Esophagus (tissue), 2 donors: ENCODE results near the gene SLC22A23. TPM values are rescaled to one million over a fixed set of nuclear protein-coding genes. Genes with fewer than 3 reads are reported as not detected.
A peak's percentile ranks its signal among the peaks of the same experiment; 100 is the strongest.

Experiments
- H3K27ac ChIP-seq, 2 donors: one replicate each; pipeline ENCODE4 v1.5.1; 2013; ENCODE audit warnings: low read depth in 2 of 2, mild to moderate bottlenecking in 2 of 2, inconsistent platforms in 1 of 2, low read length in 1 of 2, moderate library complexity in 1 of 2
- H3K27me3 ChIP-seq, 2 donors: one replicate each; pipeline ENCODE4 v1.6.1; 2013; ENCODE audit warnings: low read length in 2 of 2, control low read depth in 1 of 2, mild to moderate bottlenecking in 1 of 2; ENCODE audit not compliant: insufficient read depth in 2 of 2, control insufficient read depth in 1 of 2
- H3K36me3 ChIP-seq, 2 donors: one replicate each; pipeline ENCODE4 v1.6.1; 2013; ENCODE audit warnings: low read length in 1 of 2; ENCODE audit not compliant: control insufficient read depth in 2 of 2, insufficient read depth in 2 of 2
- H3K4me1 ChIP-seq, 2 donors: one replicate each; pipeline ENCODE4 v1.6.1; 2013; ENCODE audit warnings: low read length in 1 of 2; ENCODE audit not compliant: control insufficient read depth in 2 of 2, insufficient read depth in 2 of 2
- H3K4me3 ChIP-seq, 2 donors: one replicate each; pipeline ENCODE4 v1.5.1; 2013; ENCODE audit warnings: low read length in 2 of 2, mild to moderate bottlenecking in 2 of 2, low read depth in 1 of 2, moderate library complexity in 1 of 2
- H3K9me3 ChIP-seq, 2 donors: one replicate each; pipeline ENCODE4 v1.6.1; 2013; ENCODE audit warnings: mild to moderate bottlenecking in 2 of 2, low read depth in 1 of 2, low read length in 1 of 2, moderate library complexity in 1 of 2; ENCODE audit not compliant: control insufficient read depth in 2 of 2, insufficient read depth in 1 of 2
- WGBS, 2 donors: extraction: QIAGEN DNeasy Blood & Tissue Kit; methylation state at CpG; one replicate each; pipeline ENCODE4 v1.1.7; 2013; 5-methylcytosine and 5-hydroxymethylcytosine counted together
- polyA plus RNA-seq, 2 donors: library from polyadenylated mRNA; stranded (reverse); fragments of 200-250 nt; gene quantifications; one replicate each; pipeline ENCODE4 v1.2.3, GENCODE V29; 2013
- donor health status: healthy with polysubstance abuse.
- donor health status: Bipolar disorder and iron deficiency.

Gene SLC22A23
- polyA plus RNA-seq, 2 donors = 12.5 to 15.4 TPM

GRCh38 chr6:3457710-3458602 is 1.1 kb upstream of the SLC22A23 start:
- peaks cover 3 to 9% of the 10 kb centered on the region in 2 donors for H3K4me1 ChIP-seq
- H3K4me3 ChIP-seq = peak overlapping the region; percentile 57 to 80
- H3K27ac ChIP-seq = peak overlapping the region; percentile 66 to 68
- H3K9me3 ChIP-seq = no peaks in the 10 kb centered on the region
- no peaks in the 10 kb centered on the region for H3K36me3 ChIP-seq
- H3K27me3 ChIP-seq = no peaks in the 10 kb centered on the region
- WGBS, 2 donors = 22 to 26% methylated on average over 29 of the region's 29 CpGs

- Histone ChIP-seq H3K27ac (peak overlapping the region; percentile 70 to 86), H3K4me3 (peak overlapping the region; percentile 80 to 87), H3K36me3 (no peaks in the 10 kb centered on the region), H3K27me3 (no peaks in the 10 kb centered on the region), H3K9me3 (no peaks in the 10 kb centered on the region), H3K4me1 (peaks cover 3 to 9% of the 10 kb centered on the region in 2 donors)
- 1% methylated on average over 42 to 89 of the region's 89 CpGs for WGBS, 2 donors
Observed at GRCh38 chr6:3456395-3456897, 404 bp downstream of the SLC22A23 start.

- Histone ChIP-seq H3K27me3 (no peaks in the 10 kb centered on the region), H3K4me3 (peak overlapping the region; percentile 80 to 87), H3K4me1 (peaks cover 3 to 9% of the 10 kb centered on the region in 2 donors), H3K9me3 (no peaks in the 10 kb centered on the region), H3K36me3 (no peaks in the 10 kb centered on the region), H3K27ac (peak overlapping the region; percentile 70 to 86)
- WGBS, 2 donors = 1 to 2% methylated on average over 57 to 58 of the region's 58 CpGs
Observed at GRCh38 chr6:3455569-3456394, 1.1 kb downstream of the SLC22A23 start.

- Histone ChIP-seq H3K27me3 (no peaks in the 10 kb centered on the region), H3K36me3 (no peaks in the 10 kb centered on the region), H3K27ac (peak overlapping the region; percentile 70 to 86), H3K4me1 (peaks cover 3 to 9% of the 10 kb centered on the region in 2 donors), H3K9me3 (no peaks in the 10 kb centered on the region), H3K4me3 (peak overlapping the region; percentile 80 to 87)
- 16 to 27% methylated on average over 11 of the region's 11 CpGs for WGBS, 2 donors
Observed at GRCh38 chr6:3455147-3455568, 1.7 kb downstream of the SLC22A23 start.

GRCh38 chr6:3454273-3455010 is 2.4 kb downstream of the SLC22A23 start:
- 42 to 46% methylated on average over 6 of the region's 6 CpGs for WGBS, 2 donors
- Histone ChIP-seq H3K36me3 (no peaks in the 10 kb centered on the region), H3K27ac (peak overlapping the region in 1 of 2 donors; percentile 26), H3K27me3 (no peaks in the 10 kb centered on the region), H3K4me1 (peaks cover 3 to 9% of the 10 kb centered on the region in 2 donors), H3K9me3 (no peaks in the 10 kb centered on the region), H3K4me3 (peak overlapping the region; percentile 80 to 87)

GRCh38 chr6:3453413-3454272 is 3.2 kb downstream of the SLC22A23 start:
- Histone ChIP-seq H3K36me3 (no peaks in the 10 kb centered on the region), H3K27ac (peak overlapping the region in 1 of 2 donors; percentile 26), H3K4me1 (peaks cover 3 to 9% of the 10 kb centered on the region in 2 donors), H3K4me3 (peak overlapping the region in 1 of 2 donors; percentile 80), H3K9me3 (no peaks in the 10 kb centered on the region), H3K27me3 (no peaks in the 10 kb centered on the region)
- 59 to 61% methylated on average over 5 of the region's 5 CpGs for WGBS, 2 donors

GRCh38 chr6:3451498-3451897 is 5.4 kb downstream of the SLC22A23 start:
- 82 to 85% methylated on average over 6 of the region's 6 CpGs for WGBS, 2 donors
- H3K4me1 ChIP-seq = peaks cover 6 to 11% of the 10 kb centered on the region in 2 donors

GRCh38 chr6:3450888-3451287 is 6.0 kb downstream of the SLC22A23 start:
- no peak overlapping the region for H3K4me3 ChIP-seq
- H3K36me3 ChIP-seq = no peaks in the 10 kb centered on the region
- 82 to 85% methylated on average over 5 of the region's 5 CpGs for WGBS, 2 donors
- no peak overlapping the region for H3K27ac ChIP-seq
- H3K9me3 ChIP-seq = no peaks in the 10 kb centered on the region
- peaks cover 7 to 12% of the 10 kb centered on the region in 2 donors for H3K4me1 ChIP-seq
- H3K27me3 ChIP-seq = no peaks in the 10 kb centered on the region

More at GRCh38 chr6:3451498-3451897, 5.4 kb downstream of the SLC22A23 start:
- Histone ChIP-seq H3K27ac (no peak overlapping the region), H3K27me3 (no peaks in the 10 kb centered on the region), H3K9me3 (no peaks in the 10 kb centered on the region), H3K36me3 (no peaks in the 10 kb centered on the region), H3K4me3 (no peak overlapping the region)
